ENCODE results near the gene ZNF460. TPM values are rescaled to one million over a fixed set of nuclear protein-coding genes. Genes with fewer than 3 reads are reported as not detected.

The ZNF460 gene
- total and polyA plus RNA-seq, 2 of the 13 experiments (the other 11 are each of a cell fraction or from before 2014, with no cell fraction given): 14.5 to 44.8 TPM

DNA sequence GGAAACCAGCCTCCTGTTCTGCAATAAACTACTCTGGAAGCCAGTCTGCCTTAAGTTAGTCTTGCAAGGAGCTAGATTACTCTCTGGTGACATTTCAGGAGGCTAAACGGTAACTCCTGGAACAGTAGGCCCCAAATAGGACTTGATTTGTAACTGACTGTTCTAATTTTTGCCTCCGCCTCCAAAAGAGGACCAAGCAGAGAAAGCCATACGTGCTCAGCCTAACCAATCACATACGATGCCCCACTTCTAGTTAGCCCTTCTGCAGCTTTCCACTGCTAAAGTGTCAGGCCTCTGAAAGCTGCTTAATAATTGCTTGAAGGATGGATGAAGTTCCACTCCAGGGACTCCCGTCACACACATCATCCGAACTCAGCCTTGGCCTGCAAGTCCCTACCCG, 39.1 kb upstream of the ZNF460 start:
- 8% methylated on average over 7 of the region's 7 CpGs for WGBS (ENCODE audit: low lambda C conversion rate)
- in situ Hi-C loops (cut with HindIII; ENCODE audit: extremely low pct_ligation_motif_present, low pct_unique_long_range_greater_than_20kb) (loop anchor here (5.0 kb wide), 1 partner anchor 41 kb away; the partner anchor contains the start of gene ZNF460), intact Hi-C loops (cut with micrococcal nuclease; ENCODE audit: unreplicated experiment) (no loop called here)
- POLR2A ChIA-PET: no interaction called here
- Histone ChIP-seq H3K9ac (ENCODE audit: insufficient read depth, low read depth, low read length) (peak overlapping the region; percentile 88), H3K27ac (ENCODE audit: extremely low read length, insufficient read depth, low read length) (peak overlapping the region; percentile 84), H3K4me2 (ENCODE audit: low read depth, low read length) (peak overlapping the region; percentile 93), H3K4me1 (ENCODE audit: insufficient read depth, low read length) (peaks cover 38% of the 10 kb centered on the region), H4K20me1 (ENCODE audit: insufficient read depth, low read length) (no peaks in the 10 kb centered on the region), H2AFZ (ENCODE audit: low read length) (no peak overlapping the region), H3K36me3 (replicated peaks in 1 of 2; ENCODE audit: control insufficient read depth in 1 of 2, insufficient read depth in 2 of 2, low read length in 2 of 2) (peaks cover 2 to 9% of the 10 kb centered on the region in 2 experiments; a peak in 4 of 5 replicates), H3K27me3 (ENCODE audit: control insufficient read depth in 1 of 2, insufficient read depth in 2 of 2, low read length in 2 of 2) (no peaks in the 10 kb centered on the region; a peak in 1 of 5 replicates), H3K9me3 (ENCODE audit: low read length) (no peaks in the 10 kb centered on the region), H3K4me3 (replicated peaks in 1 of 3; ENCODE audit: insufficient read depth in 1 of 3, low read depth in 2 of 3, low read length in 3 of 3) (peak overlapping the region; percentile 85 to 92 (median 90)), H3K79me2 (ENCODE audit: insufficient read depth, low read length) (peaks cover 22% of the 10 kb centered on the region)
- CTCF ChIA-PET (ENCODE audit: low intra/inter-chr PET ratio, low total read pairs): no interaction called here
- ATAC-seq (peak; percentile 3; the same call in 2 of the 3 replicates), FAIRE-seq (no peak), DNase-seq (ENCODE audit: low spot score) (peak; percentile 12)
- BruUV-seq (replicated peaks): no TSS peak
- TF ChIP-seq, protein P1, sequence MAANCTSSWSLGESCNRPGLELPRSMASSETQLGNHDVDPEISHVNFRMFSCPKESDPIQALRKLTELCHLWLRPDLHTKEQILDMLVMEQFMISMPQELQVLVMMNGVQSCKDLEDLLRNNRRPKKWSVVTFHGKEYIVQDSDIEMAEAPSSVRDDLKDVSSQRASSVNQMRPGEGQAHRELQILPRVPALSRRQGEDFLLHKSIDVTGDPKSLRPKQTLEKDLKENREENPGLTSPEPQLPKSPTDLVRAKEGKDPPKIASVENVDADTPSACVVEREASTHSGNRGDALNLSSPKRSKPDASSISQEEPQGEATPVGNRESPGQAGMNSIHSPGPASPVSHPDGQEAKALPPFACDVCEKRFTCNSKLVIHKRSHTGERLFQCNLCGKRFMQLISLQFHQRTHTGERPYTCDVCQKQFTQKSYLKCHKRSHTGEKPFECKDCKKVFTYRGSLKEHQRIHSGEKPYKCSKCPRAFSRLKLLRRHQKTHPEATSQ (CRISPR knock-in tag; IDR thresholded peaks at IDR 0.05; ENCODE audit: borderline replicate concordance): 0 out of 2 replicates have a peak, but pooled peaks have one; percentile 13
- TF ChIP-seq RFX5 (IDR thresholded peaks at IDR 0.05; ENCODE audit: low read depth, low read length): no peak

DNA sequence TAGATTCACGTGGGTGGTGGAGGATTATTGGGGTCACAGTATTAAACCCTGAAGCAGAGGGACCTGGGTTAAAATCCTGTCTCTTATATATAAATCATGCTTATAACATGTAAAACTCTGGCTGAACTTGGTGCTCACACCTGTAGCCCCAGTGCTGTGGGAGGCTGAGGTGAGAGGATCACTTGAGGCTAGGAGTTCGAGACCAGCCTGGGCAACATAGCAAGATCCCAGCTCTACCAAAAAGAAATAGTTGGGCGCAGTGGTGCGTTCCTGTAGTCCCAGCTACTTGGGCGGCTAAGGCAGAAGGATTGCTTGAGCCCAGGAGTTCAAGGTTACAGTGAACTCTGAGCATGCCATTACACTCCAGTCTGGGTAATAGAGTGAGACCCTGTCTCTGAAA, 37.5 kb upstream of the ZNF460 start:
- TF ChIP-seq RARA (CRISPR knock-in tag; IDR thresholded peaks at IDR 0.05) (0 out of 2 replicates have a peak, but pooled peaks have one; percentile 7), ZNF180 (CRISPR knock-in tag; IDR thresholded peaks at IDR 0.05; ENCODE audit: borderline replicate concordance, low read depth) (no peak), ATM (IDR thresholded peaks at IDR 0.05; ENCODE audit: borderline replicate concordance) (no peak), SCMH1 (CRISPR knock-in tag; IDR thresholded peaks at IDR 0.05; ENCODE audit: borderline replicate concordance) (no peak), ZNF121 (CRISPR knock-in tag; IDR thresholded peaks at IDR 0.05) (peak; percentile 90)
- TF ChIP-seq, protein P2, sequence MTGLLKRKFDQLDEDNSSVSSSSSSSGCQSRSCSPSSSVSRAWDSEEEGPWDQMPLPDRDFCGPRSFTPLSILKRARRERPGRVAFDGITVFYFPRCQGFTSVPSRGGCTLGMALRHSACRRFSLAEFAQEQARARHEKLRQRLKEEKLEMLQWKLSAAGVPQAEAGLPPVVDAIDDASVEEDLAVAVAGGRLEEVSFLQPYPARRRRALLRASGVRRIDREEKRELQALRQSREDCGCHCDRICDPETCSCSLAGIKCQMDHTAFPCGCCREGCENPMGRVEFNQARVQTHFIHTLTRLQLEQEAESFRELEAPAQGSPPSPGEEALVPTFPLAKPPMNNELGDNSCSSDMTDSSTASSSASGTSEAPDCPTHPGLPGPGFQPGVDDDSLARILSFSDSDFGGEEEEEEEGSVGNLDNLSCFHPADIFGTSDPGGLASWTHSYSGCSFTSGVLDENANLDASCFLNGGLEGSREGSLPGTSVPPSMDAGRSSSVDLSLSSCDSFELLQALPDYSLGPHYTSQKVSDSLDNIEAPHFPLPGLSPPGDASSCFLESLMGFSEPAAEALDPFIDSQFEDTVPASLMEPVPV (CRISPR knock-in tag; IDR thresholded peaks at IDR 0.05): no peak
- no peaks in the 10 kb centered on the region for H3K9me3 ChIP-seq (ENCODE audit: low read length)
- intact Hi-C loops (cut with micrococcal nuclease; ENCODE audit: unreplicated experiment): no loop called here
- H3K36me3 ChIP-seq (replicated peaks in 1 of 2; ENCODE audit: control insufficient read depth in 1 of 2, insufficient read depth in 2 of 2, low read length in 2 of 2): peaks cover 2 to 21% of the 10 kb centered on the region in 2 experiments
- FAIRE-seq (no peak), ATAC-seq (no peak), DNase-seq (ENCODE audit: low spot score) (no peak)
- H3K79me2 ChIP-seq (ENCODE audit: insufficient read depth, low read length): peaks cover 29% of the 10 kb centered on the region
- 94% methylated on average over 5 of the region's 5 CpGs for WGBS (ENCODE audit: low lambda C conversion rate)
- H3K4me1 ChIP-seq (ENCODE audit: insufficient read depth, low read length): peaks cover 46% of the 10 kb centered on the region
- ChIA-PET CTCF (ENCODE audit: low intra/inter-chr PET ratio, low total read pairs) (no interaction called here), POLR2A (no interaction called here)
- no peaks in the 10 kb centered on the region; a peak in 1 of 5 replicates for H3K27me3 ChIP-seq (ENCODE audit: control insufficient read depth in 1 of 2, insufficient read depth in 2 of 2, low read length in 2 of 2)
- no peaks in the 10 kb centered on the region for H4K20me1 ChIP-seq (ENCODE audit: insufficient read depth, low read length)
- H2AFZ ChIP-seq (ENCODE audit: low read length): no peak overlapping the region
- BruUV-seq (replicated peaks): no TSS peak
- H3K27ac ChIP-seq (ENCODE audit: extremely low read length, insufficient read depth, low read length): no peak overlapping the region
- no peak overlapping the region for H3K9ac ChIP-seq (ENCODE audit: insufficient read depth, low read depth, low read length)
- H3K4me2 ChIP-seq (ENCODE audit: low read depth, low read length): peak overlapping the region; percentile 93
- H3K4me3 ChIP-seq (replicated peaks in 1 of 3; ENCODE audit: insufficient read depth in 1 of 3, low read depth in 2 of 3, low read length in 3 of 3): no peak overlapping the region
- in situ Hi-C loops (cut with HindIII; ENCODE audit: extremely low pct_ligation_motif_present, low pct_unique_long_range_greater_than_20kb): loop anchor here (5.0 kb wide), 1 partner anchor 39 kb away; the partner anchor contains the start of gene ZNF460
